Left lobe of liver (tissue), 2 donors: ENCODE results near the gene ZNF341. TPM values are rescaled to one million over a fixed set of nuclear protein-coding genes. Genes with fewer than 3 reads are reported as not detected.

ENCODE experiments used
- ATAC-seq: fragments of 200-7000 bp; cut with Tn5 transposase; one replicate; pipeline ENCODE4 v1.9.1; 2020; ENCODE audit warnings: mild to moderate bottlenecking, moderate library complexity
- DNase-seq: peaks from one replicate; pipeline ENCODE4 v3.0.0-alpha.2; 2020; ENCODE audit warnings: low spot score
- total RNA-seq: library from RNA; stranded (reverse); gene quantifications from one replicate; pipeline ENCODE4 v1.2.1, GENCODE V29; 2021
- donor health status: DM: no; HTN: no; CAD: no; lungs with moderate emphysema.
- donor health status: DM: no; HTN: yes; CAD: no.

Gene ZNF341
- total RNA-seq, 1 donor from 2014 or later, result 1.5 TPM

DNA sequence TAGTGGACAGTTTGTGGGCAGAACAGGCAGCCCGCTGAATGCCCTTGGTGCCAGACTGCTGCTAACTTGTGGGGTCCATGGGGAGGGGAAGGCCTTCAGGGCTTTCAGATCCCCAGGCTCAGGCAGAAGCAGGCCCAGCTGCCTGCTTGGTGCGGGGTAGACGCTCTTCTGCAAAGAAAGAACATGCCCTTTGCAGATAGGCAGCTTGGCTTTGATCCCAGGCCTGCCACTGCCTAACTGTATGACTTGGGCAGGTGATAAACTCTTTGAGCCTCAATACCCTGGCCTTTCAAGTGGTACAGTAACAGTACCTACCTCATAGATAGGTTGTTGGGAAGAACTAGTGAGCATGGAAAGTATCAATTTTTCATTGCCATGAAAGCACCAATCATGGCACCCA is 107.8 kb downstream of the ZNF341 start:
- DNase-seq, result peak; percentile 79

DNA sequence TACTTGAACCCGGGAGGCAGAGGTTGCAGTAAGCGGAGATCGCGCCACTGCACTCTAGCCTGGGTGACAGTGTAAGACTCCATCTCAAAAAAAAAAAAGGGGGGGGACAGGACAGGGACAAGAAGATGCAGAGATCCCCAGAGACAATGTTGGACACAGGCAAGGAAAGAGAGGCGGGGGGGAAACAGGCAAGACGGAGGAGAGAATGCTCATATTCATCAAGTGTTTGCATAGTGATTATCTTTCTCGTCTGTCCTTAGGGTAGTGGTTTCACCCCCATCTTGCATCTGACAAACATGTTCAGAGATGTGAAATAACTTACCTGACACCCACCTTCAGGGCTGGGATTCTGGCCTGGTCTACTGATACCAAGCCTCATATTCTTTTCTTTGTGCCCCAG is 108.4 kb downstream of the ZNF341 start:
- ATAC-seq, result no peak

More for the DNA sequence above, 107.8 kb downstream of the ZNF341 start:
- peak; percentile 69 for ATAC-seq

DNA sequence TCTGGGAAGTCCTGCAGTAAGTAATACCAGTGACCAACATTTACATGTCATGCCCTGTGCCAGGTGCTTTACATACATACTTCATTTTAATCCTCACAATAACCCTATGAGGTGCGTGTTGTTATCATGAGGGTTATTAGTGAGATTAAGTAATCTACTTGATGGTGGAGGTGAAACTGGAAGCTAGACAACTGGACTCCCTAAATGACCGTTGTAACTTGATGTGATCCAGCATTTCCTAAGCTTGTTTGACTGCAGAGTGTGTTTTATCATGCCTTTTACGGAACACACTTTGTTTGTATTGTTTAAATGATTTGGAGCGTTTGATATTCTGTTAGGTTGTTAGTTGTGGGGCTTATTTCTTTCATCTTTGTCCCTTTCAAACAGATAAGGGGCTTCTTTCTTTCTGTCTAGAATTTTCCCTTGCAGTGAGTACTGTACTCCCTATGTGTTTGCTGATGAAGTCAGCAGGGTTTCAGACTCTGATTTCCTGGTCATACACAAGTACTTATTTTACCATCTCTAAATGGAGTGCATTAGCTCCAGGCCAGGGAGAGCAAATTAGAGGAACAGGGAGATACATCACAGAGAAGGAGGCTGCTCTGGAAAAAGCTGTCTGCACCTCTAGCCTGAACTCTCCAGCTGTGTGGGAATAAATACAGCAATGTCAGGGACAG is 109.1 kb downstream of the ZNF341 start:
- no peak for DNase-seq
- peak; percentile 54 for ATAC-seq

More for the DNA sequence above, 108.4 kb downstream of the ZNF341 start:
- DNase-seq, result no peak

DNA sequence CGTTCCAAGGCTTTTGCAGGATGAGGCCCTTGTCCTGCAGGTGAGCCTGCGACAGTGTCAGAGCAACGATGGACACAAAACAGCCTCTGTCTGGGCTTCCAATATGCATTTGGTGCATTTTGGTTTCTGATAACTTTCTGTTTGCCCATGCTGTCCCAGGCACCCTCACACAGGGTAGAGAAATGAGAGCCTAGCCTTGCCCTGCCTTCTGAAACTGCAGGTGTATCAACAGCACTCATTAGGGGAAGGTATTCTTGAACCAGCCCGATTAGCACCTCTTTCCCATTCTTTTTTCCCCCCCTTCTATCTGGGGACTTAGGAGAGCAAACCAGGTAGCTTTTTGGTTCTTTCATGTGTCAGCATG is 109.6 kb downstream of the ZNF341 start:
- ATAC-seq (no peak), DNase-seq (no peak)

Other genes with a start within 250 kb of the ZNF341 start
- 5.7 TPM for gene CBFA2T2, start 241.9 kb upstream of the ZNF341 start, total RNA-seq
- not detected for gene C20orf144, start 69.7 kb upstream of the ZNF341 start, total RNA-seq
- gene ACTL10, start 65.1 kb upstream of the ZNF341 start, total RNA-seq, result 0.20 TPM
- 19.9 TPM for gene NECAB3, start 57.6 kb upstream of the ZNF341 start, total RNA-seq
- gene E2F1, start 45.6 kb upstream of the ZNF341 start, total RNA-seq, result 0.60 TPM
- gene PXMP4, start 11.7 kb upstream of the ZNF341 start, total RNA-seq, result 15.4 TPM
- gene CHMP4B, start 79.4 kb downstream of the ZNF341 start, total RNA-seq, result 24.4 TPM